HG03575 (cell line): ENCODE measurements around the gene MID1.

ENCODE experiments used
- ATAC-seq: cut with Tn5 transposase; IDR thresholded peaks from one replicate; pipeline ENCODE4 v1.9.1; 2021; ENCODE audit not compliant: unreplicated experiment, insufficient number of reproducible peaks, low FRiP score; ENCODE audit errors: extremely low read depth

The MID1 gene

DNA sequence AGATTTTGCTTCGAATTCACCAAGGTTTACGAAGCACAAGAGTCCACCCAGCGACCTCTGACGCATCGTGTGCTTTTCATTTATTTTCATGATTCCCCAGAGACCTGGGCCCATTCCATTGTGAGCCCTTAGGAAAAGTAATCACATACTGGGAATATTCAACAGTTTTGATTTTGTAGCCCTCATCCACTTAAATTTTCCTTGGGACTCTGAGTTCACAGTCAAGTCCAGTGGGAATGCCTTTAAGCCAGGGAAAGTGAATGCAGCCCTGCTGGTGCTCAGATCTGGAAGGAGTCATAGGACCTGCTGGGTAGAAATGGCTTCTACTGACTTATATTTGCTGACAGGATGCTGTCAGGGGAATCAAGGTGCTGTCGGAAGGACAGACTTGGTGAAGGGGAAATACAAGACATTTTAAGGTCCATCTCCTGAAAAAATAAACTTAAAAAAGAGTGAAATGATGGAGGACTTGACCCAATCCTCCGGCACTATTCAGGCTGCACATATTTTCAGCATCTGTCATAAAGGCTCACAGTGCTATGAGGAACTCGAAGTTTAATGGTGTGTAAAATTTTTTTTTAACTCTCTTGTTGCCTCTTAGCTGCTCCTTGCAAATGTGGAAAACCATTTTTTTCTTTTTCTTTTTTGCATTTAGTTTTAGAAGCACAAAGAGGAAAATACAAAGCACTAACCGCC lies 204.9 kb downstream of the MID1 start:
- no peak for ATAC-seq

DNA sequence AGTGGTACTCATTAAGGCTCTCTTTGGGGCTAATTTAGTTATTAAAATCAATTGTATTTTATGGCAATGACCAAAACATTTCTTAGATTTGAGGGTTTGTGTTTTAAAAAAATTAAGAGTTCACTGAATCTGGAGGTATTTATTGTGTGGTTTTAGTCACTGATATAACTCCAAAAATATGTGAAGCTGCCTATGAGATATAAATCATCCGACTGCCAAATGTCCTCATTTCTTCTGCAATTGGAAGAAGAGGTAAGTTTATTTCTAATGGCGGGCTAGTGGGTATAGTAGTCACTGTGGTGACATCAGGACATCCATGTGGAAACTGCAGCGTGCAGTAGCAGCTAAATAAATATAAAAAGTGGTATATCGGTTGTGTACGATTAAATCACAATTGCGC lies 205.5 kb downstream of the MID1 start:
- no peak for ATAC-seq

DNA sequence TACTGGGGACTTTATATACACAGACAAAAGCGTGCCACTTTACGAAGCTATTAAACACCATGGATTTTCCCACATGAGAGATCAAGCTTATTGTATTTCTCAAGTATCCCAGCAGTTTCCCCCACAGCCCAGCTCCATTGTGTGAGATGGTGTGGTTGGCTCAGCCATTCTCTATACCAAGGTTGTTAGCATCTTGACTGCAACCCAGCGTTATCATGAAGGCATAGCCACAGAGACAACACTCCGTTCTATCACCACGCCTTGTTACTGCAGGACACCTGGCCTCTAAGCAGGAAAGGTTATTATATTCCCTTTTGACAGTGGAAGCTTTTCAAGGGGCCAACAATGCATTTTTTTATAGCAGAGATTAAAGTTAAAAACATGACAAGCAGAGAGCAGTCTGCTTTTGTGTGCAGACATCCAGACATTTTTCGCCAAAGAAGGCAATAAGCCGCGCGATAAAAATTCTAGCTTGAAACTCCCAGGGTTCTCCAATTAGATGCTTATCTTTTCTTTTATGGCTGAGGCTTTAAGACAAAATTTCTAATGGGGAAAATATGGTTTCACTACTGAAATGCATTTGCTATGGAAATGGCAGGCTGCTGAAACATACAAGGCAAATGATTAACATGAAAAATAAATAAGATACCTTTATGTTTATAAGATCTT lies 206.1 kb downstream of the MID1 start:
- no peak for ATAC-seq

DNA sequence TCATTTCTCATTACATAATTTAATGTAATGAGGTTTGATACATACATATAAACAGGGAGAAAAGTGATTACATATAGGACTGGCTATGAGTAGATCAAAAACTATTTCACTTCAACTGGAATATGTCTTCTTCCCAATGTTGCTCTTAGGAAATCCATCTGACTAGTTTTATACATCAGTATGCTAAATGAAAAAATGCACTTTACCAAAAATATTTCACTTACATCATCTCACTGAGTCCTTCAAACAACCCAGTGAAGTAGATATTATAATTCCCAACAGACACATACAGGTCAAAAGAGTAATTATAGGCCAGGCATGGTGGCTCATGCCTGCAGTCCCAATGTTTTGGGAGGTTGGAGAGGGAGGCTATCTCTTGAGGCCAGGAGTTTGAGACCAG lies 215.9 kb downstream of the MID1 start:
- ATAC-seq: no peak

DNA sequence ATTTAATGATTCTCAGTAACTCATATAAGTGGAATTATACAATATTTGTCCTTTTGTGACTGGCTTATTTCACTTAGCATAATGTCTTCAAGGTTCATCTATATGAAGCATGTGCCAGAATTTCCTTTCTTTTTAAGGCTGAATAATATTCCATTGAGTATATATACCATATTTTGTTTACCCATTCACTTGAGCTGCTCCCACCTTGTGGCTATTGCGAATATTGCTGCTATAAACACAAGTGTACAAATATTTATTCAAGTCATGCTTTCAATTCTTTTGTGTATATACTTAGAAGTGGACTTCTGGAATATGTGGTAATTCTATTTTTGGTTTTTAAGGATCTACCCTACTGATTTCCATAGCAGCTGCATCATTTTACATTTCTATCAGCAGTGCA lies 219.1 kb downstream of the MID1 start:
- ATAC-seq: no peak

DNA sequence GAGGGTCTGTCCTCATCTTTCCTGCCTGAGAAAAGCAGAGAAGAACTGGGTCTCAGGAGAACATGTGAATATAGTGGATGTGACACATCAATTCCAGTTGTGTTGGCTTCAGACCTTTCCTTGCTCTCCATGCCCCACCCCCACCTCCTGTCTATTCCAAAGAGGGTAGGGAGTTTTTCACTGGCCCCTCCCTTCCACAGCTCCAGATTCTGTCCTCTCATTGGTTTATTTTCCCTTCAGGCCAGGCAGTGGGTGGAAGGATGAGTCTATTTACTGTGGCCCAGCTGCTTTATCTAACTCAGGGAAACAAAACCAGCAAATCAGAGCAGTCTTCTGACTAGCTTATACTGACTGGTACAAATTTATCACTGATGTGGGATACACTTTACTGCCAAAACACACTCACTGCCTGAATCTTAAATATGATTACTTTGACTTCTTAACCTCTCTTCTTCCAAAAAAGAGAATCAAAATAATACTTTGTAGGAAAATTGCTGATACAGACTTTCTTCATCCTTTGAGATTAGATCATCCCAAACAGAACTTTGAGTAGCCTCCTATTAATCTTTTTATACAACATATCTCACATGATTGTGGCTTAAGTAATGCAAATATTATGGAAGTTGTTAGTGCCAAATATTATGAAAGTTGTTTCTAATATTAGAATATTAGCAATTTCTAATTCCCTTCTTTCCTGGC lies 221.2 kb downstream of the MID1 start:
- ATAC-seq: no peak

DNA sequence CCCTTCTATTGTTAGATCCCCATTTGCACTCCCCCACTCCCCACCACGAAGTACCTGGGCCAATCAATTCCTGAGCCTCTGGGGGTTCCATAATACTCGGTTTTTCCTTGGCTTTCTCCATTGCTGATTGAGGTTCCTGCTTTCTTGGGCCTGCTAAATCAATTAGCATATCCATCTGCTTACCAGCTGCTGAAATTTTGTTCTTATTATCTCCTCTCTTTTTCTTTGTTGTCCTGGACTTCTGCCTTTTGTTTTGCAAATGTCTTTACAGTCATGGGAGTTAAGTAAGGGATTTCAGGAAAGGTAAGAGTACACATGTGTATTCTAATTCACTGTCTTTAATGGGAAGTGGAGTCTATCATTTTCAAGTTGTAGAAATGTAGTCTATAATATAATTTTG lies 222.2 kb downstream of the MID1 start:
- ATAC-seq: no peak

DNA sequence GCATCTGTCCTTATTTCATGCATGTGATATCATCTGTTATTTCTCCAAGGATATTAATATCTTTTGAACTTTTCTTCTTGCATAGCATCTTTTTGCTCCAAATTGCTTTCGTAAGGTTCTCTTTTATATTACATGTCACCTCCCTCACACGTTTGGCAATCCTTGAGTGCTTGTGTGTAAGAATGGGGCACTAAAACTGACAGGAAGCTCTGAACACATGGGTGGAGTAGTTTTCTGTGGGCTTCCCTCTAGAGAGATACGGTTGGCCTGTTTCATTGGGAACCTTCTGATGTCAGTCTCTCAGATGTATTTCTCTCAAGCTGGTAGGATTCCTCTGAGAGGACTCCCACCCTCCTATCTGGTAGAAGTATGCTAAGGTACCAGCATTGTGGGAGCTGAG lies 223.0 kb downstream of the MID1 start:
- no peak for ATAC-seq

DNA sequence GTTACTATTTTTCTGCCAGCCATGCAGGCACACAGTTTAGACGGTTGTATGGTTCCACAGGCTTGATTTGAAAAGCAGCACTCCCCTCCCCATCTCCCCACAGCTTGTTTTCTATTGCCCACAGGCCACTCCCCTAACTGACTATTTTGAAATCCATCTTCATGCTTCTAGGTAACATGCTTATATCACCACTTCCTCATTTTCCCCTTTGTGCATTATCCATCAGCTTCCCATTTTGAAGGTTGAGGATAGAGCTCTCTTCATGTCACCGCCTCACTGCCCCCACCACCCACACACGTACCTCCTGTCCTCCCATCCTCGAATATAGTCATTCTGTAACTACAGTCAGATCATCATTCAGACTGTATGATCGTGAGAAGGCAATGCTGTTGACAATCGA lies 224.7 kb downstream of the MID1 start:
- no peak for ATAC-seq
